Activated naive CD4-positive, alpha-beta T cell treated with anti-CD3 and anti-CD28 coated beads for 36 hours (primary cell): ENCODE data around the gene NR1H4. TPM values are rescaled to one million over a fixed set of nuclear protein-coding genes. Genes with fewer than 3 reads are reported as not detected.
"Not testable (repeated sequence)": the region's sequence is repeated elsewhere in the genome, so short reads cannot be mapped to it uniquely, and the experiment has no call there.

Source experiments
- CTCF ChIA-PET: fragments of 350-600 bp; sonication (Branson Sonifier 250); formaldehyde crosslinking; loops from one replicate; lab custom pipeline; 2021; ENCODE audit warnings: antibody characterized with exemption; lab: Charles Lee
- DNase-seq: peaks from one replicate; pipeline ENCODE4 v3.0.0-alpha.2; 2020
- H3K27ac Mint-ChIP-seq: one replicate; pipeline ENCODE4 v1.8.0; 2021; ENCODE audit warnings: mild to moderate bottlenecking, mixed read lengths
- H3K27me3 Mint-ChIP-seq: one replicate; pipeline ENCODE4 v1.8.0; 2021; ENCODE audit warnings: low read depth, mixed read lengths
- H3K36me3 Mint-ChIP-seq: one replicate; pipeline ENCODE4 v1.8.0; 2021; ENCODE audit warnings: low read depth, mixed read lengths
- H3K4me1 Mint-ChIP-seq: one replicate; pipeline ENCODE4 v1.8.0; 2021; ENCODE audit warnings: low read depth, mixed read lengths
- H3K4me3 Mint-ChIP-seq: one replicate; pipeline ENCODE4 v1.8.0; 2021; ENCODE audit warnings: mild to moderate bottlenecking, moderate library complexity, mixed read lengths
- H3K9me3 Mint-ChIP-seq: one replicate; pipeline ENCODE4 v1.8.0; 2021; ENCODE audit warnings: mixed read lengths
- intact Hi-C: fragments of 100-400 bp; cut with micrococcal nuclease; formaldehyde crosslinking; loops from one replicate; pipeline ENCODE4 v1.15.1; 2023
- total RNA-seq, 2 experiments: library from RNA; stranded (reverse); gene quantifications; one replicate each; pipeline ENCODE4 v1.2.3, GENCODE V29; 2021

The NR1H4 gene
- total RNA-seq = not detected

DNA sequence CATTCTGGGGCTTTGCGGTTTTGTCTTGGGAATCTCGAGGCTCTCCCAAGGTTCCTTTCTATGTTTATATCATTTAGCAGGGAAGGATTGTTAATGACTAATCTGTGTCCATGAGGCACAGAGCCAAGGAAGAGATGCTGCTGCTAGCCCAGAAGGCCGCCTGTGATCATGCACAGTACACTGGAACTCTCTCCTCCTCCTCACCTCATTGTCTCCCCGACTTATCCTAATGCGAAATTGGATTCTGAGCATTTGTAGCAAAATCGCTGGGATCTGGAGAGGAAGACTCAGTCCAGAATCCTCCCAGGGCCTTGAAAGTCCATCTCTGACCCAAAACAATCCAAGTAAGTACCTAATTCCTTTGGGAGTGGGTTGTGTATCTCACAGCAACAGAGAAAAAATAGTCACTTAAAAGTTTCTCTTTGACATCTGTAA is at the start of gene NR1H4:
NR1H4 (plus strand) TSS at position 151 of the 435 bp plus-strand sequence. CDS start 19,458 bp downstream, outside the sequence.
- no peak within 1 kb of the TSS for H3K4me3 Mint-ChIP-seq
- H3K27ac Mint-ChIP-seq = no peak within 1 kb of the TSS
- CTCF ChIA-PET = no interaction called here
- H3K36me3 Mint-ChIP-seq = no peaks in the 10 kb centered on the region
- no peaks in the 10 kb centered on the region for H3K4me1 Mint-ChIP-seq
- H3K9me3 Mint-ChIP-seq = no peaks in the 10 kb centered on the region
- H3K27me3 Mint-ChIP-seq = peaks cover 6% of the 10 kb centered on the region
- DNase-seq = no peak
- intact Hi-C loops = no loop called here

DNA sequence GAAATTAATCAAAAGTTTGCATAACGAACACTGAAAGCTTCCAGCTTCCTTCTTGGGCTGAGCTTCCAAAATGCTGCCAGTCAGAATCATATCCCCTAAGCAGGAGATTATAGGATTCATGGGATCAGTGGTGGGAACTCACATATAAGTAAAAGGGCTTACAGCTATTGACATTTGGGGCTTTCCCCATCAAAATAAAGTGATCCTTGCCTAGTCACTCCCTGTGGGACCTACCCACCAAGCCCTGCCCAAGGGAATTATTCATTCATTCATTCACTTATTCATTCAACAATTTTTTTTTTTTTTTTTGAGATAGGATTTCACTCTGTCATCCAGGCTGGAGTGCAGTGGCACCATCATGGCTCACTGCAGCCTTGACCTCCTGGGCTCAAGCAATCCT is 47.5 kb upstream of the NR1H4 start:
- no peaks in the 10 kb centered on the region for H3K4me1 Mint-ChIP-seq
- DNase-seq = no peak
- no peaks in the 10 kb centered on the region for H3K36me3 Mint-ChIP-seq
- no peak overlapping the region for H3K4me3 Mint-ChIP-seq
- peaks cover 12% of the 10 kb centered on the region for H3K9me3 Mint-ChIP-seq
- intact Hi-C loops = no loop called here
- H3K27ac Mint-ChIP-seq = no peak overlapping the region
- peaks cover 6% of the 10 kb centered on the region for H3K27me3 Mint-ChIP-seq
- CTCF ChIA-PET = interaction anchor here (0.6 to 0.7 kb wide), 2 partner anchors 37 to 1449 kb away, joined by 3 to 4 read pairs; no protein-coding TSS in a partner anchor

DNA sequence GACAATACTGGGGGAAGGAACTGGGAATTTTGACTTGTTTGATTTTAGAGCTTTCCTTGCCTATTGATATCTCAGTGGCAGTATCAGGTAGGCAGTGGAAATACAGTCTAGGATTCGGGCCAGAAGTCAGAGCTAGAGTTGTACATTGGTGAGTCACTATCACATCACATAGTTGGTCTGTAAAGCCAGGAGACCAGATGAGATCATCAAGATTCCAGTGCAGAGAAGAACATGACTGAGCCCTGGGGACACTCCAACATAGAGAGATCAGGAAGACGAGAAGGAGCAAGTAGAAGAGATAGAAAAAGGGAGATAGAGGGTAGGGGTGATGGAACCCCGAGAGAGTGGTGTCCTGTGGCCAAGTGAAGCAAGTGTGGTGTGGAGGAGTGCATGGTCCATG is 46.6 kb upstream of the NR1H4 start:
- CTCF ChIA-PET = no interaction called here
- peaks cover 12% of the 10 kb centered on the region for H3K9me3 Mint-ChIP-seq
- H3K4me3 Mint-ChIP-seq = no peak overlapping the region
- no peak overlapping the region for H3K27ac Mint-ChIP-seq
- peaks cover 6% of the 10 kb centered on the region for H3K27me3 Mint-ChIP-seq
- no peak for DNase-seq
- H3K36me3 Mint-ChIP-seq = no peaks in the 10 kb centered on the region
- H3K4me1 Mint-ChIP-seq = no peaks in the 10 kb centered on the region
- intact Hi-C loops = no loop called here

DNA sequence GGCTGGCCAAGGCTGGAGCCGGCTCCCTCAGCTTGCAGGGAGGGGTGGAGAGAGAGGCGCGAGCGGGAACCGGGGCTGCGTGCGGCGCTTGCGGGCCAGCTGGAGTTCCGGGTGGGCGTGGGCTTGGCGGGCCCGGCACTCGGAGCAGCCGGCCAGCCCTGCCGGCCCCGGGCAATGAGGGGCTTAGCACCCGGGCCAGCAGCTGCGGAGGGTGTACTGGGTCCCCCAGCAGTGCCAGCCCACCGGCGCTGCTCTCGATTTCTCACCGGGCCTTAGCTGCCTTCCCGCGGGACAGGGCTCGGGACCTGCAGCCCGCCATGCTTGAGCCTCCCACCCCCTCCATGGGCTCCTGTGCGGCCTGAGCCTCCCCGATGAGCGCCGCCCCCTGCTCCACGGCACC is 43.4 kb upstream of the NR1H4 start:
- H3K4me1 Mint-ChIP-seq, H3K27ac Mint-ChIP-seq, H3K36me3 Mint-ChIP-seq, H3K27me3 Mint-ChIP-seq, H3K9me3 Mint-ChIP-seq, DNase-seq, intact Hi-C loops, CTCF ChIA-PET, H3K4me3 Mint-ChIP-seq: not testable (repeated sequence)

DNA sequence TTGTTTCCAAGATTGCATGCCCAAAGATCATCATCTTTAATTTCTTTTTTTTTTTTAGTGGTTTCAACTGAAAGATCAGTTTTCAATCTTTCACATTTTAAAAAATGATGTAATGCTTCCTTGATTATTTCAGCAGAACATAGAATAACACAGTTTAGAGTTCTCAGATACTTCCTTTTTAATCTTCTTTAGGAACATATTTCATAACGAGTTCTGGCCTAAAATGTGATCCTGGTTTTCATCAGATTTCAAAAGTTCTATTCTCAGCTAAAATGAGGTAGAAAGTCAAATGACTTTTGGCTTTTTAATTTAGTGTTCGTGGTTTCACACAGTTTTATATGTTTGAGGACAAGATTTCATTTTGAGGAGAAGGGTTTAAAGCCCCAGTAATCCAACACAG is 40.0 kb upstream of the NR1H4 start:
- Mint-ChIP-seq H3K4me1 (no peaks in the 10 kb centered on the region), H3K9me3 (no peaks in the 10 kb centered on the region)

DNA sequence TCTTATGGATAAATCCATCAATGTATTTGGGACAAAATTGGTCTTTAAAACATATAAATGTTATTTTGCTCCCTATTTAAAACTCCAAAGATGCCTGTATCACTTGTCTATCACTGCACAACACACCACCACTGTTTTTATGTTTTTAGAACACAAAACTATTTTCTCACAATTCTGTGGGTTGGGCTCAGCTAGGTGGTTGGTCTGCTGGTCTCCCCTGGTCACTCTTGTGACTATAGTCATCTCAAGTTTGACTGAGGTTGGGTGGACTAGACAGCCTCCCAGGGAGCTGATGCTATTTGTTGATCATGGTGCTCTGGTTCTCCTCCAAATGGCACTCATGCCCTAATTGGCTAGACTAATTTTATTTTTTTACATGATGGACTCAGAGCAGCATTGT is 39.5 kb upstream of the NR1H4 start:
- H3K27me3 Mint-ChIP-seq = peaks cover 8% of the 10 kb centered on the region
- intact Hi-C loops = no loop called here
- CTCF ChIA-PET = no interaction called here
- DNase-seq = no peak
- no peak overlapping the region for H3K4me3 Mint-ChIP-seq
- H3K36me3 Mint-ChIP-seq = no peaks in the 10 kb centered on the region
- H3K27ac Mint-ChIP-seq = no peak overlapping the region
- no peaks in the 10 kb centered on the region for H3K9me3 Mint-ChIP-seq
- no peaks in the 10 kb centered on the region for H3K4me1 Mint-ChIP-seq

More for the DNA sequence above, 40.0 kb upstream of the NR1H4 start:
- intact Hi-C loops = no loop called here
- no peak overlapping the region for H3K4me3 Mint-ChIP-seq
- CTCF ChIA-PET = interaction anchor here (0.6 kb wide), 1 partner anchor 182 kb away, joined by 3 read pairs; no protein-coding TSS in a partner anchor
- peaks cover 8% of the 10 kb centered on the region for H3K27me3 Mint-ChIP-seq
- no peak overlapping the region for H3K27ac Mint-ChIP-seq
- no peak for DNase-seq
- no peaks in the 10 kb centered on the region for H3K36me3 Mint-ChIP-seq

DNA sequence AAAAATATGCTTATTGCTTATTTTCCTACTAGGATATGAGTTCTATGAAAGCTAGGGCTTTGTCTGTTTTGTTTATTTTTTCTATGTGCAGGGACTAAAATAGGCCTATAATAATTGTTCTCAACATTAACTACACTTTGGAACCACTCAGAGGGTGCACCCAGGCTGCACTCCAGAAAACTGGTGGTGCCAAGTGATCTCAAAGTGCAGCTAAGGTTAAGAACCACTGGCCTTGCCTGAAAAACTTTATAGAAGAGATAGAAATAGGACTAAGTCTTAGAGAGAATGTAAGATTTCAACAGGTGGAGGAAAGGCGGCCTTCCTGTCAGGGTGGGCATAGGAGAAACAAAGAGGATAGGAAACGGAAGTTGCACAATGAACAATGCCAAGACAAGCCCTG is 37.7 kb upstream of the NR1H4 start:
- CTCF ChIA-PET = no interaction called here
- peaks cover 10% of the 10 kb centered on the region for H3K27me3 Mint-ChIP-seq
- no peak overlapping the region for H3K4me3 Mint-ChIP-seq
- H3K36me3 Mint-ChIP-seq = no peaks in the 10 kb centered on the region
- intact Hi-C loops = no loop called here
- no peak for DNase-seq
- no peaks in the 10 kb centered on the region for H3K9me3 Mint-ChIP-seq
- no peak overlapping the region for H3K27ac Mint-ChIP-seq
- H3K4me1 Mint-ChIP-seq = no peaks in the 10 kb centered on the region

DNA sequence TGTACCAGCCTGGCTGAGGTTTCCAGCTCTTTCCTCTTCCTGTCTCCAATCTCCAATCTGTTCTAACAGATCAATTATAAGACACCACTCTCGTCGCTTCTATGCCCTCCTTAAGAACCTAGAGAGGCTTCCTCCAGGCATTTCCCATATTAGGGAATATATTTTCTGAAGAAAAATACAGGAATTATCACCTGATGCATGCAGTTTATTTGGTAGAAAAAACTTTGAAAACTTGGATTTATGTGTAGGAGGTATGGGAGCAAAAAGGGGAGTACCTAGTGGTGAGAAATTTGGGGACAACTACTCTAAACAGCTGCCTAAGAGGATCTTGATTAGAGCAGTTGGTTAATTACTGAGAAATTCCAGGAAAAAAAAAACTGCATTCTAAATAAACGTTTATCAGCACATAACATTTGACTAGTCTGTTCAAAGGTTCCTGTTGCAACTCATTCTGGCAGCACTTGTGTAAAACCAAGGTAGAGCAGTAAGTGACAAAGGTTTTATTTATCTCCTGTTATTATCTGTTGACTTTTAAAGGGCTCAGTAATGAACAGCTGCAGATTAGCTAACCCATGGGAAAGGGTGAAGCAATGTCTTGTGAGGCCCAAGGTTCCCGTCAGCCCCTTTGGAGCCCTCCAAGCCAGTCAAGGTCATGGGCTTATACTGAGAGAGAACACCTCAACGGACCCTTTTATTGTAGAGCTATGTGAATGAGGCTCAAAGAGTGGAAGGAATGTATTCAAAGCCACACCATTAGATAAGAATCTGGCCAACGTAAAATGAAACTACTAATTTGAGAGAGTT is 36.4 kb upstream of the NR1H4 start:
- Mint-ChIP-seq H3K9me3 (no peaks in the 10 kb centered on the region), H3K36me3 (no peaks in the 10 kb centered on the region), H3K4me3 (no peak overlapping the region), H3K27me3 (peaks cover 10% of the 10 kb centered on the region), H3K4me1 (no peaks in the 10 kb centered on the region), H3K27ac (no peak overlapping the region)
- CTCF ChIA-PET = no interaction called here
- no peak for DNase-seq
- intact Hi-C loops = no loop called here

DNA sequence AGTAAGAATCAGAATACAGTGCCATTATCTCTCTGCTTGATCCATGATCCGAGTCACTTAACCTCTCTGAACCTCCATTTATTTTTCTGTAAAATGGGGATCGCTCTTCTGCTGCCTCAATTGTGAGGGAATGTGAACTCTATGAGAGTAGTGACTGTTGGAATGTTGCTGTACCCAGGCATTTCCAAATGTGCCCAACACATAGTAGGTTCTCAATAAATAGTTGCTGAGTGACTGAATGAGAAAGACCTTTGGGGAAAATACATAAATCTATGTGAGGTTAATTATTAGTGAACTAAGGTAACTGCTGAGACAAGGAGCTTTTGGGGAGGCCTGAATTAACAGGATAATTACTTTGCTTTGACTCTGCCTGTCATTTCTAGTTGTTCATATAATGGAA is 33.9 kb upstream of the NR1H4 start:
- intact Hi-C loops = no loop called here
- no peak overlapping the region for H3K4me3 Mint-ChIP-seq
- H3K36me3 Mint-ChIP-seq = no peaks in the 10 kb centered on the region
- H3K4me1 Mint-ChIP-seq = no peaks in the 10 kb centered on the region
- CTCF ChIA-PET = interaction anchor here (0.8 kb wide), 1 partner anchor 14 kb away, joined by 3 read pairs; no protein-coding TSS in a partner anchor
- peaks cover 10% of the 10 kb centered on the region for H3K27me3 Mint-ChIP-seq
- DNase-seq = no peak
- no peaks in the 10 kb centered on the region for H3K9me3 Mint-ChIP-seq
- H3K27ac Mint-ChIP-seq = no peak overlapping the region

DNA sequence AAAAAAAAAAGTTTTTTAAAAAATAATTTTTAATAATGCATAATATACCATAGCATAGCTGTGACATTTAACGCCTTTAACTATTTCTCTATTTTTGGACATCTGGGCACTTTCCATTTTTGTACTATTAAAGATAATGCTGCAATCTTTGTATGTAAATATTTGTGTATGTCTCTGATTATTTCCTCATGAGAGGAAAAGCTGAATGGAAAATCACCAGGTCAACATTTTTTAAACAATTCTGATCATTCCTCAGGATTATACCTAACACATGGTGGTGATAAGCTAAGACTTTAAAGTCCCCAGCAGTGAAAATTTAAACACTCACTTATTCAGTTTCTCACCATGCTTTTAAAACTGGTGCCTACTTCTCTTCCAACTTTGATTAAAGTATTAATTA is 31.3 kb upstream of the NR1H4 start:
- no peaks in the 10 kb centered on the region for H3K4me1 Mint-ChIP-seq
- no peaks in the 10 kb centered on the region for H3K36me3 Mint-ChIP-seq
- no peak overlapping the region for H3K4me3 Mint-ChIP-seq
- CTCF ChIA-PET = interaction anchor here (0.6 to 1.0 kb wide), 2 partner anchors 11 to 42 kb away, joined by 3 to 4 read pairs; no protein-coding TSS in a partner anchor
- H3K9me3 Mint-ChIP-seq = no peaks in the 10 kb centered on the region
- intact Hi-C loops = no loop called here
- H3K27ac Mint-ChIP-seq = no peak overlapping the region
- peaks cover 16% of the 10 kb centered on the region for H3K27me3 Mint-ChIP-seq
- no peak for DNase-seq

DNA sequence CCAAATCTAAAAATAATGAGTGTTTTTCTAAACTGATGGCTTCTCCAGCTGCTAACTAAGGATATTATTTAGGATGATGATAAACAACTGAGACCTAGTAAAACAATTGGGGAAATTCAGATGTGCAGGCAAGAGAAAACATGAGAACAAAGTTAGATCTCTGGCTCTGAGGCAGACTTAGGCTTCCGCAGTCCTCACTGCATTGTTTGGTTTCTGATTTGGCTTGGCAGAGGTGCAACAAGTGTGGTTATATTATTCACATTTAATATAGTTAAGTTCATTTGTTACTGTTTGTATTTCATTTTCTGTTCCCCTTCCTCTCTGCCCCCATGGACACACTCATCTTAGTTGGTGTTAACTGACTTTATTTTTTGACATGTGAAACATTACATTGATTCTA is 30.2 kb upstream of the NR1H4 start:
- Mint-ChIP-seq H3K36me3 (no peaks in the 10 kb centered on the region), H3K27ac (no peak overlapping the region), H3K27me3 (peaks cover 15% of the 10 kb centered on the region), H3K4me3 (no peak overlapping the region), H3K9me3 (no peaks in the 10 kb centered on the region), H3K4me1 (no peaks in the 10 kb centered on the region)
- CTCF ChIA-PET = no interaction called here
- intact Hi-C loops = no loop called here
- DNase-seq = no peak

DNA sequence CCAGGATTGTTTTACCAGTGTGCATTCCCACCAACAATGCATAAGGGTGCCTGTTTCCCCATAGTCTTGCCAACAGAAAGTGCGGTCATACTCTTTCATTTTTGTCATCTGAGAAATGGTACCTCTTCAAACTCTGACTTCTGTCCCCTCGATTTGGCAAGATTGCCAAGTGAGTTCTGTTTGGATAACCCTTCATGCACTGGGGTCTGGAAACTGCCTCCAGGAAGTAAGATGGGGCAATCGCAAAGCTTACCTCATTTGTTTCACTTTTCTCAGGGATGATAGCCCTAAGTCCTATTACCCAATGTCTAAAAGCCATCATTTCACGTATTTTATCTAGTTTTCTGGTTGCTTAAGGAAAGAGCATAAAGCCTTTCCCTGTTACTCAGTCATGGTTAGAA is 28.6 kb upstream of the NR1H4 start:
- intact Hi-C loops = no loop called here
- Mint-ChIP-seq H3K27ac (no peak overlapping the region), H3K27me3 (peaks cover 18% of the 10 kb centered on the region), H3K4me1 (no peaks in the 10 kb centered on the region), H3K36me3 (no peaks in the 10 kb centered on the region), H3K9me3 (no peaks in the 10 kb centered on the region), H3K4me3 (no peak overlapping the region)
- no peak for DNase-seq
- CTCF ChIA-PET = interaction anchor here (0.6 kb wide), 1 partner anchor 638 kb away, joined by 3 read pairs; no protein-coding TSS in a partner anchor

DNA sequence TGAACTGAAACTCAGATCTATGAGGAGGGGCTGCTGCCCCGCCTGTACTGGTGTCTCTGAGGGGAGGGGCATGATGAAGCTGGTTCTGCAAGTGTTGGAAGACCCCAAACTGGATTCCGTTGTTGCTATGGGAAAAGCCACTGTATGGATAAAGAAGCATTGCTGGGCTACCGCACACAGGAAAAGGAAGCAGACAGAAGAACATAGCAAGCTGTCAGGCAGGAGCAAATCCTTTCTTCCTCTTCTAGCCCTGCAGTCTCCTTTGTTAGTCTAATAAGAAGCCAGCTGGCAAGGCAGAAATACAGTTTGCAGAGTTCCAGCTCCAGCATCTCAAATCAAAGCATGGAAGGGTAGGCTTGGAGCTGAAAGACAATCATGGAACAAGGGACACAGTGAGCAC is 26.3 kb upstream of the NR1H4 start:
- CTCF ChIA-PET = no interaction called here
- no peaks in the 10 kb centered on the region for H3K4me1 Mint-ChIP-seq
- peaks cover 21% of the 10 kb centered on the region for H3K27me3 Mint-ChIP-seq
- no peak for DNase-seq
- H3K27ac Mint-ChIP-seq = no peak overlapping the region
- intact Hi-C loops = no loop called here
- H3K4me3 Mint-ChIP-seq = no peak overlapping the region
- no peaks in the 10 kb centered on the region for H3K36me3 Mint-ChIP-seq
- no peaks in the 10 kb centered on the region for H3K9me3 Mint-ChIP-seq
